Bone marrow (tissue), 2 donors: ENCODE data around the gene HS6ST1.

Experiments
- DNase-seq, 2 donors: peaks; one replicate each; lab custom pipeline; 2025; lab: John Stamatoyannopoulos, UW

Gene HS6ST1

GRCh38 chr2:128310094-128310716, 8.5 kb downstream of the HS6ST1 start:
- no peak for DNase-seq

- no peak for DNase-seq
These were observed 9.2 kb downstream of the HS6ST1 start for GRCh38 chr2:128309280-128310093.

GRCh38 chr2:128308889-128309279, 9.8 kb downstream of the HS6ST1 start:
- DNase-seq: no peak

- DNase-seq: no peak
These were observed 10.4 kb downstream of the HS6ST1 start for GRCh38 chr2:128308284-128308731.

GRCh38 chr2:128307595-128307994, 11.1 kb downstream of the HS6ST1 start:
- DNase-seq: no peak

- DNase-seq: no peak
These were observed 11.7 kb downstream of the HS6ST1 start for GRCh38 chr2:128306931-128307460.

- no peak for DNase-seq
These were observed 12.4 kb downstream of the HS6ST1 start for GRCh38 chr2:128306081-128306930.

- DNase-seq: no peak
These were observed 13.1 kb downstream of the HS6ST1 start for GRCh38 chr2:128305555-128306080.

- no peak for DNase-seq
These were observed 13.7 kb downstream of the HS6ST1 start for GRCh38 chr2:128304715-128305554.

- DNase-seq: no peak
These were observed 14.3 kb downstream of the HS6ST1 start for GRCh38 chr2:128304330-128304714.

- no peak for DNase-seq
These were observed 14.8 kb downstream of the HS6ST1 start for GRCh38 chr2:128303911-128304310.

GRCh38 chr2:128303095-128303791, 15.4 kb downstream of the HS6ST1 start:
- no peak for DNase-seq

- no peak for DNase-seq
These were observed 16.0 kb downstream of the HS6ST1 start for GRCh38 chr2:128302744-128303067.

- no peak for DNase-seq
These were observed 16.5 kb downstream of the HS6ST1 start for GRCh38 chr2:128302011-128302743.

GRCh38 chr2:128301501-128301966, 17.1 kb downstream of the HS6ST1 start:
- no peak for DNase-seq

GRCh38 chr2:128301021-128301420, 17.6 kb downstream of the HS6ST1 start:
- no peak for DNase-seq

GRCh38 chr2:128300151-128301020, 18.3 kb downstream of the HS6ST1 start:
- no peak for DNase-seq

GRCh38 chr2:128299628-128300027, 19.0 kb downstream of the HS6ST1 start:
- no peak for DNase-seq
